Right hindlimb (tissue), 1 donor: Measurements from ENCODE around the gene MVB12B.

Experiments used
- DNase-seq: peaks from one replicate; pipeline ENCODE4 v3.0.0-alpha.2; 2018

MVB12B gene

GRCh38 chr9:126363847-126364671 lies 37.4 kb downstream of the MVB12B start:
- no peak for DNase-seq

GRCh38 chr9:126365780-126366179 lies 39.2 kb downstream of the MVB12B start:
- DNase-seq = no peak

GRCh38 chr9:126366366-126367011 lies 39.9 kb downstream of the MVB12B start:
- DNase-seq = no peak

GRCh38 chr9:126367139-126367538 lies 40.5 kb downstream of the MVB12B start:
- no peak for DNase-seq

- DNase-seq = no peak
Observed at GRCh38 chr9:126367616-126368015, 41.0 kb downstream of the MVB12B start.

GRCh38 chr9:126368020-126368419 lies 41.4 kb downstream of the MVB12B start:
- DNase-seq = no peak

- DNase-seq = no peak
Observed at GRCh38 chr9:126371007-126371870, 44.6 kb downstream of the MVB12B start.

GRCh38 chr9:126372716-126373115 lies 46.1 kb downstream of the MVB12B start:
- no peak for DNase-seq

GRCh38 chr9:126373241-126373640 lies 46.6 kb downstream of the MVB12B start:
- DNase-seq = no peak

GRCh38 chr9:126374366-126374781 lies 47.7 kb downstream of the MVB12B start:
- no peak for DNase-seq

GRCh38 chr9:126375386-126375785 lies 48.8 kb downstream of the MVB12B start:
- DNase-seq = peak; percentile 64

- DNase-seq = peak; percentile 43
Observed at GRCh38 chr9:126376311-126377175, 49.9 kb downstream of the MVB12B start.

GRCh38 chr9:126377176-126377509 lies 50.5 kb downstream of the MVB12B start:
- DNase-seq = no peak

- peak; percentile 36 for DNase-seq
Observed at GRCh38 chr9:126377536-126377935, 50.9 kb downstream of the MVB12B start.

- DNase-seq = no peak
Observed at GRCh38 chr9:126378761-126379160, 52.1 kb downstream of the MVB12B start.

GRCh38 chr9:126379661-126380360 lies 53.2 kb downstream of the MVB12B start:
- DNase-seq = no peak

- DNase-seq = no peak
Observed at GRCh38 chr9:126380447-126380846, 53.8 kb downstream of the MVB12B start.

GRCh38 chr9:126381195-126381594 lies 54.6 kb downstream of the MVB12B start:
- no peak for DNase-seq

- no peak for DNase-seq
Observed at GRCh38 chr9:126383406-126384046, 56.9 kb downstream of the MVB12B start.

GRCh38 chr9:126384926-126385325 lies 58.3 kb downstream of the MVB12B start:
- no peak for DNase-seq

GRCh38 chr9:126386088-126386487 lies 59.5 kb downstream of the MVB12B start:
- DNase-seq = no peak
